Upper lobe of right lung (tissue), 1 donor: ENCODE measurements around the gene PLPPR5. TPM values are rescaled to one million over a fixed set of nuclear protein-coding genes. Genes with fewer than 3 reads are reported as not detected.

Experiments used
- ATAC-seq: fragments of 200-7000 bp; cut with Tn5 transposase; one replicate; pipeline ENCODE4 v1.9.1; 2020; ENCODE audit warnings: mild to moderate bottlenecking, moderate library complexity
- DNase-seq: peaks from one replicate; pipeline ENCODE4 v3.0.0-alpha.2; 2020
- H3K27ac ChIP-seq: fragments of 200-600 bp; one replicate; pipeline ENCODE4 v1.8.0; 2022
- H3K27me3 ChIP-seq: fragments of 200-600 bp; one replicate; pipeline ENCODE4 v1.8.0; 2022; ENCODE audit warnings: mild to moderate bottlenecking
- H3K36me3 ChIP-seq: fragments of 200-600 bp; one replicate; pipeline ENCODE4 v1.8.0; 2022
- H3K4me1 ChIP-seq: fragments of 200-600 bp; one replicate; pipeline ENCODE4 v1.8.0; 2022
- H3K4me3 ChIP-seq: fragments of 200-600 bp; one replicate; pipeline ENCODE4 v1.8.0; 2022; ENCODE audit warnings: mild to moderate bottlenecking
- H3K9me3 ChIP-seq: fragments of 200-600 bp; one replicate; pipeline ENCODE4 v1.8.0; 2022
- intact Hi-C: fragments of 100-400 bp; cut with DNase I; formaldehyde crosslinking; loops from one replicate; pipeline ENCODE4 v1.11.0; 2022
- total RNA-seq: library from RNA; stranded (reverse); fragmentation: NEBNext Ultra II Directional; extraction: Animal tissue kit (Norgen Biotek cat#: 25700); gene quantifications from one replicate; pipeline ENCODE4 v1.2.1, GENCODE V29; 2021
- TF ChIP-seq, protein P1 (sequence below): fragments of 200-600 bp; IDR thresholded peaks from one replicate; pipeline ENCODE4 v1.8.0; 2022; ENCODE audit warnings: antibody characterized with exemption
- donor health status: DM: no; HTN: yes; CAD: no; lungs with severe emphysema.

PLPPR5 gene
- total RNA-seq, 1 donor from 2014 or later: not detected

DNA sequence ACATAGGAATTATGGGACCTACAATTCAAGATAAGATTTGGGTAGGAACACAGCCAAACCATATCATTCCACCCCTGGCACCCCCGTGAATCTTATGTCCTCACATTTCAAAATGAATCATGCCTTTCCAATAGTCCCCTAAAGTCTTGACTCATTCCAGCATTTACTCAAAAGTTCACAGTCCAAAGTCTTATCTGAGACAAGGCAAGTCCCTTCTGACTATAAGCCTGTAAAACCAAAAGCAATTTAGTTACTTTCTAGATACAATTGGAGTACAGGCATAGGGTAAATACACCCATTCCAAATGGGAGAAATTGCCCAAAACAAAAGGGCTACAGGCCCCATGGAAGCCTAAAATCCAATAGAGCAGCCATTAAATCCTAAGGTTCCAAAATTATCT, 138.9 kb downstream of the PLPPR5 start:
- H3K4me1 ChIP-seq: no peaks in the 10 kb centered on the region
- intact Hi-C loops: no loop called here
- ATAC-seq (no peak), DNase-seq (no peak)
- no peaks in the 10 kb centered on the region for H3K36me3 ChIP-seq
- H3K4me3 ChIP-seq: no peak overlapping the region
- TF ChIP-seq, protein P1, sequence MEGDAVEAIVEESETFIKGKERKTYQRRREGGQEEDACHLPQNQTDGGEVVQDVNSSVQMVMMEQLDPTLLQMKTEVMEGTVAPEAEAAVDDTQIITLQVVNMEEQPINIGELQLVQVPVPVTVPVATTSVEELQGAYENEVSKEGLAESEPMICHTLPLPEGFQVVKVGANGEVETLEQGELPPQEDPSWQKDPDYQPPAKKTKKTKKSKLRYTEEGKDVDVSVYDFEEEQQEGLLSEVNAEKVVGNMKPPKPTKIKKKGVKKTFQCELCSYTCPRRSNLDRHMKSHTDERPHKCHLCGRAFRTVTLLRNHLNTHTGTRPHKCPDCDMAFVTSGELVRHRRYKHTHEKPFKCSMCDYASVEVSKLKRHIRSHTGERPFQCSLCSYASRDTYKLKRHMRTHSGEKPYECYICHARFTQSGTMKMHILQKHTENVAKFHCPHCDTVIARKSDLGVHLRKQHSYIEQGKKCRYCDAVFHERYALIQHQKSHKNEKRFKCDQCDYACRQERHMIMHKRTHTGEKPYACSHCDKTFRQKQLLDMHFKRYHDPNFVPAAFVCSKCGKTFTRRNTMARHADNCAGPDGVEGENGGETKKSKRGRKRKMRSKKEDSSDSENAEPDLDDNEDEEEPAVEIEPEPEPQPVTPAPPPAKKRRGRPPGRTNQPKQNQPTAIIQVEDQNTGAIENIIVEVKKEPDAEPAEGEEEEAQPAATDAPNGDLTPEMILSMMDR: no peak
- no peak overlapping the region for H3K27ac ChIP-seq
- H3K27me3 ChIP-seq: no peaks in the 10 kb centered on the region
- no peaks in the 10 kb centered on the region for H3K9me3 ChIP-seq

DNA sequence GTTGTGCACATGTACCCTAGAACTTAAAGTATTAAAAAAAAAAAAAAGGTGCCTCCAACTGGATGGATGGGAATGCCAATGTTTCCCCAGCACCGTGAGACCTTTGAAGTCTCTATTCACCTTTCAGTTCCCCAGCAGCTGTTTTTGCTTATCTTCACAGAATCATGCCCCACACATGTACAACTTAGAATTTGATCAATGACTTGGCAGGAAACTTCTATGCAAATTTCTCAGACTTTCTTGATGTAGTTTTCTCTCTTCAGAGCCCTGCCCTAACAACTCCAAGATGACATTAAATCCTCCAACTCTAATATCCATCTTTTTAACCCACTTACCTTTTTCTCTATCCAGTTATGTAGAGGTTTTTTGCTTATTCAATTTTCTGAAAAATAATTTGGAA, 144.3 kb downstream of the PLPPR5 start:
- TF ChIP-seq, protein P1: no peak
- no peak overlapping the region for H3K4me3 ChIP-seq
- intact Hi-C loops: no loop called here
- DNase-seq (no peak), ATAC-seq (no peak)
- H3K36me3 ChIP-seq: no peaks in the 10 kb centered on the region
- H3K4me1 ChIP-seq: no peaks in the 10 kb centered on the region
- H3K27ac ChIP-seq: no peak overlapping the region
- H3K9me3 ChIP-seq: no peaks in the 10 kb centered on the region
- H3K27me3 ChIP-seq: no peaks in the 10 kb centered on the region

DNA sequence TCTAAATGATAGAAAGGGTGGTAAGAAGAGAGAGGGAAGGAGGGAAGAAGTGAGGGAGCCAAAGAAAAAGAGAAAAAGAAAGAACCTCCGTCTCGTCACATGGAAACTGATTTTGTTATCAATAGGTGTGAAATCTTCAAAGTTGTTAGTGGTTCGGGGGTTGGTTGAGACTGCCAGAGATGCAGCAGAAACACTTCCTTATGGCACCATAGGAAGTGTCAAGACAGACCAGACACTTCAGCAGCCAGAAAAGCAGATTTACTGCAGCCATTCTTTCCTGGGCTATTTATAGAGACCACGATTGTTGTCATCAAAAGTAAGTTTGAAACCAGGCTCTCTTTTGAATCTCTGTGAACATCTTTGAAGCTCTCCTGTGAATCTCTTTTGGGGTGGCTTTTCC, 150.5 kb downstream of the PLPPR5 start:
- no peak for ATAC-seq
- no peak overlapping the region for H3K27ac ChIP-seq
- intact Hi-C loops: no loop called here
- no peaks in the 10 kb centered on the region for H3K27me3 ChIP-seq
- no peak overlapping the region for H3K4me3 ChIP-seq
- no peaks in the 10 kb centered on the region for H3K9me3 ChIP-seq
- DNase-seq: no peak
- H3K36me3 ChIP-seq: no peaks in the 10 kb centered on the region
- H3K4me1 ChIP-seq: no peaks in the 10 kb centered on the region
- TF ChIP-seq, protein P1: no peak

DNA sequence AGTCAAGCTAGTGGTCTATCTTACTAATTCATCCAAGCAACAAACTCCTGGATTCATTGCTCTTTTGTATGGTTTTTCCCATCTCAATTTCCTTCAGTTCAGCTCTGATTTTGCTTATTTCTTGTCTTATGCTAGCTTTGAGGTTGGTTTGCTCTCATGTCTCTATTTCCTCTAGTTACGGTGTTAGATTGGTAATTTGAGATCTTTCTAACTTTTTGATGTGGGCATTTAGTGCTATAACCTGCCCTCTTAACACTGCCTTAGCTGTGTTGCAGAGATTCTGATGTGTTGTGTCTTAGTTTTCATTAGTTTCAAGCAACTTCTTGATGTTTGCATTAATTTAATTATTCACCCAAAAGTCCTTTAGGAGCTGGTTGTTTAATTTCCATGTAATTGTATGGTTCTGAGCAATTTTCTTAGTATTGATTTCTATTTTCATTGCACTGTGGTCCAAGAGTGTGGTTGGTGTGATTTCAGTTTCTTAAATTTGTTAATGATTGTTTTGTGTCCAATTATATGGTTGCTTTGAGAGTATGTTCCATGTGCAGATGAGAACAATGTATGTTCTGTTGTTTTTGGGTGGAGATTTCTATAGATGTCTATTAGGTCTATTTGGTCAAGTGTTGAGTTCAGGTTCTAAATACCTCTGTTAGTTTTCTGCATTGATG, 154.6 kb downstream of the PLPPR5 start:
- Histone ChIP-seq H3K4me1 (no peaks in the 10 kb centered on the region), H3K27ac (no peak overlapping the region), H3K36me3 (no peaks in the 10 kb centered on the region), H3K9me3 (no peaks in the 10 kb centered on the region), H3K27me3 (no peaks in the 10 kb centered on the region), H3K4me3 (no peak overlapping the region)
- no peak for ATAC-seq
- TF ChIP-seq, protein P1: no peak
- intact Hi-C loops: no loop called here
- no peak for DNase-seq

- intact Hi-C loops: no loop called here
- Histone ChIP-seq H3K4me1 (no peaks in the 10 kb centered on the region), H3K27me3 (no peaks in the 10 kb centered on the region), H3K4me3 (no peak overlapping the region), H3K27ac (no peak overlapping the region), H3K36me3 (no peaks in the 10 kb centered on the region), H3K9me3 (no peaks in the 10 kb centered on the region)
- no peak for DNase-seq
- no peak for ATAC-seq
- TF ChIP-seq, protein P1: no peak
These were observed 162.4 kb downstream of the PLPPR5 start for GRCh38 chr1:98842241-98842640.
